WI38 (cell line): ENCODE data around the gene KIF18A.
"Not testable (repeated sequence)": the region's sequence is repeated elsewhere in the genome, so short reads cannot be mapped to it uniquely, and the experiment has no call there.

Experiments used
- H3K4me3 ChIP-seq: 2 replicates; pipeline ENCODE4 v1.5.1; 2011; ENCODE audit warnings: low read depth, mild to moderate bottlenecking, control low read depth, low read length
- TF ChIP-seq, protein P1 (sequence below): IDR thresholded peaks from 2 replicates; pipeline ENCODE4 v1.5.1; 2012; ENCODE audit warnings: low read depth, mild to moderate bottlenecking, control low read depth, low read length

The KIF18A gene

DNA sequence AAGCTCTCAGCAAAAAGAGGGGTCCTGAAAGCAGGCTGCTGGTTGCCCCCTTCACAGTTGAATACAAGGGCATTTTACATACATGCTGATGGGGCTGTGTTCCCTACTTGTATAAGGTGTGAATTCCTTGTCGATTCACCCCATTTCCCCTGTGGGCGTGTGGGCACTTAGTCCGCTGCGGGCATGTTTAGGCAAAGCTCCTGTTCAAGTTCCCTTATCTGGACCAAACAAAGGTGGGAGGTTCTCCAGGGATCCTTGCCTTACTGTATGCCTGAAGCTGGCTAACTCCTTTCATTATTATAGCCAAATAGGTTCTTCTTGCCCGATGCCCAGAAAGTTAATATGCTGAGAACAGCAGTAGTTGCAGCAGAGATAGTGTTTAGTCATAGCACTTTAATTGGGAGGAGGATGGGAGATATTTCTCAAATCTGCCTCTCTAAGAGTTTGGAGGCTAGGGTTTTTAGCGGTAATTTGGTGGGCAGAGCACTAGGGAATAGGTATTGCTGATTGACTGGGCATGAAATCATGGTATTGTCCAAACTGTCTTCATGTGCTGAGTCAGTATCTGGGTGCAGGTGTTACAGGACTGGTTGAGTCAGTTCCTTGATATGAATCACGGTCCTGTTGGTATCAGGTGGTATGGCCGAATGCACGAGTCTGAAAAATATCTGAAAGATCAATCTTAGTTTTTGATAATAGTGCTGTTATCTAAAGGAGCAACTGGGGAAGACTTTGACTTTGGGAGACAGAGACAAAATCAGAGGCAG is 32.9 kb upstream of the KIF18A start:
- no peak overlapping the region for H3K4me3 ChIP-seq
- TF ChIP-seq, protein P1, sequence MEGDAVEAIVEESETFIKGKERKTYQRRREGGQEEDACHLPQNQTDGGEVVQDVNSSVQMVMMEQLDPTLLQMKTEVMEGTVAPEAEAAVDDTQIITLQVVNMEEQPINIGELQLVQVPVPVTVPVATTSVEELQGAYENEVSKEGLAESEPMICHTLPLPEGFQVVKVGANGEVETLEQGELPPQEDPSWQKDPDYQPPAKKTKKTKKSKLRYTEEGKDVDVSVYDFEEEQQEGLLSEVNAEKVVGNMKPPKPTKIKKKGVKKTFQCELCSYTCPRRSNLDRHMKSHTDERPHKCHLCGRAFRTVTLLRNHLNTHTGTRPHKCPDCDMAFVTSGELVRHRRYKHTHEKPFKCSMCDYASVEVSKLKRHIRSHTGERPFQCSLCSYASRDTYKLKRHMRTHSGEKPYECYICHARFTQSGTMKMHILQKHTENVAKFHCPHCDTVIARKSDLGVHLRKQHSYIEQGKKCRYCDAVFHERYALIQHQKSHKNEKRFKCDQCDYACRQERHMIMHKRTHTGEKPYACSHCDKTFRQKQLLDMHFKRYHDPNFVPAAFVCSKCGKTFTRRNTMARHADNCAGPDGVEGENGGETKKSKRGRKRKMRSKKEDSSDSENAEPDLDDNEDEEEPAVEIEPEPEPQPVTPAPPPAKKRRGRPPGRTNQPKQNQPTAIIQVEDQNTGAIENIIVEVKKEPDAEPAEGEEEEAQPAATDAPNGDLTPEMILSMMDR, result no peak

DNA sequence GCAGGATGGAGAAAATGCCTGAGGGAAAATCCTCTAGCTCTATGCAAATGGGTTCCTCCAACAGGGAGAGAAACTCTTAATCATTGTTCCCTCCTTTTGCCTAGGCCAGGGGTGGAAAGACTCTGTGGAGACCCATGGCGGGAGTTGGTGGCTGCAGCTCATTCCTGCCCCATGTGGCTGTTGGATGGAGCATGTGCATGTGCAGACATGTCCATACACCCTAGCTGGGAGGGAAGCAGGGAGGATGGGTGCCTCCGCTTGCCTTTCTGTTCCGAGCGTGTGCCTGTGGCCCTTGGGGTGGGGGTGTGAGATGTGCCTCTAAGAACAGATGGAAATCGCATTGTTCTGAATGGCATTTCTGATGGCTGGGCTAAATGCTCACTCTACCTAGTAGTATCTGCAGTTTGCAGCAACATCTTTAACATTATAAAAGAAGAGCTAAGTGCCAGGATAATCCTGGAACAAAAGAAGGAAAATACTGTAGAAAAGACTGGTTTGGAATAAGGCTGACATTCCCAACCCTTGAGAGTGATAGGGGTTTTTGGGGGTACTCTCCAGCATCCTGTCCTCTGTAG is 32.0 kb upstream of the KIF18A start:
- TF ChIP-seq, protein P1, result no peak
- H3K4me3 ChIP-seq, result no peak overlapping the region

DNA sequence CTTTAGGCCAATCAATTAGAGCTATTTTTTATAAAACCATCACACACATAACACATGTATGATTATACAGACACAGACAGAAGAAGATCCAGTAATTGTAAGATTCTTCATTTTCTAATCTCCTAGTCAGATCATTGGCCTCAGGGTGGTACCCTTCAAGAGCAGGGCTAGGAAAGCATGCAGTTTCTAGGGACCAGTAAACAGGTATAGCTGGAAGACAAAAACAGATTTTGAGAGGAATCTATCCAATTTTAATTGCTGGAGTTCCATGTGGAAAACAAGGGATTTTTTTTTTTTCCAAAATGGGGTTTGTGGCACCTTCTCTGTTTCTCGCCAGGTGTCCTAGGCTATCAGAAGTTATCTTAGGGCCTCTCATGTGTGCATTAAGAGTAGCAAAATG is 29.9 kb upstream of the KIF18A start:
- TF ChIP-seq, protein P1, result no peak

DNA sequence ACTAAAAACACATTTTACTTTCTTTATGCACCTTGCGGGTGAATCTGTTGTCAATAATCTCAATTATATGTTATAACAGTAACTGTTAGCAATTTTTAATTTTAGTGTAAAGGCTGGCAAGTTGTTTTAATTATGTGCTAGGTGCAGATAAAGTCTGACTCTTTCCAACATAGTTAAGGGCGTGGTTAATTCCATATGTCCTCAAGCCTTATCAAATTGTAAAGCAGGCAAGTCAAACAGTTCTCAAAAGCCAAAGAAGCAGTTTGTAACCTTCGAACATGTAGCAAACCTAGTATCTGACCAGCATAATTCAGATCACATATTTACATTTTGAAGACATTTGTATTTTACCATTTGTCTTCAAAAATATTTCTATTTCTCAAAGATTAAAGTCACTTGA is 29.4 kb upstream of the KIF18A start:
- H3K4me3 ChIP-seq, result no peak overlapping the region
- TF ChIP-seq, protein P1, result no peak

More for the DNA sequence above, 29.9 kb upstream of the KIF18A start:
- H3K4me3 ChIP-seq, result no peak overlapping the region

DNA sequence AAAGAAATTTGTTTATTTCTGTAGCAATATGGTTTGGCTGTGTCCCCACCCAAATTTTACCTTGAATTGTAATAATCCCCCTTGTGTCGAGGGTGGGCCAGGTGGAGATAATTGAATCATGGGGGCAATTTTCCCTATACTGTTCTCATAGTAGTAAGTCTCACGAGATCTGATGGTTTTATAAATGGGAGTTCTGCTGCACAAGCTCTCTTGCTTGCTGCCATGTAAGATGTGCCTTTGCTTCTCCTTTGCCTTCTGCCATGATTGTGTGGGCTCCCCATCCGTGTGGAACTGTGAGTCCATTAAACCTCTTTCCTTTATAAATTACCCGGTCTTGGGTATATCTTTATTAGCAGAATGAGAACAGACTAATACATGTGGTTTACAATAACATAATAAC is 28.2 kb upstream of the KIF18A start:
- not testable (repeated sequence) for H3K4me3 ChIP-seq

- TF ChIP-seq, protein P1, result no peak
- H3K4me3 ChIP-seq, result no peak overlapping the region
These were observed 25.2 kb upstream of the KIF18A start for GRCh38 chr11:28133146-28133545.

DNA sequence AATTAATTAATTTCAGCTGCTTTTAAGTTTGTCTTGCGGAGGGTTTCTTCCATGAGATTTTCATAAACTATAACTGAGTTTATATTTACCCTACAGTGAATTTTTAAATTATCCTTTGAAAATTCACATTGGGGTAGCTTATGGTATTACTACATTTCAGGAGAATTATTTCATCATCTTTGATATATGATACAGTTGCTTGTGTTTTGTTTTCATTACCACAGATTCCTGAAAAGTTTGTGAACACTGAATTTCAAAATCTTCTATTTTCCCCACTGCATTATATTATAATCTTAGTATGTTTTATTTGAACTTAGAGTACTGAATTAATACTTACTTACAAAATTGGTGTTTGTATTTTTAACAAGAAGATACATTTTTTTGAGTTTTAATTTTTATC is 24.6 kb upstream of the KIF18A start:
- no peak overlapping the region for H3K4me3 ChIP-seq
- TF ChIP-seq, protein P1, result no peak
